NCI-H1694 treated with DMSO at 0.1 percent for 48 hours (cell line): ENCODE data around the gene CARMIL3.
"Not testable (repeated sequence)": the region's sequence is repeated elsewhere in the genome, so short reads cannot be mapped to it uniquely, and the experiment has no call there.

Source experiments
- DNase-seq: peaks from one replicate; lab custom pipeline; 2025; lab: John Stamatoyannopoulos, UW

Gene CARMIL3

GRCh38 chr14:24051789-24052655 is at the start of gene CARMIL3:
CARMIL3 (plus strand) TSS chr14:24052009; CDS start chr14:24052154, 145 bp downstream.
- peak; percentile 41 for DNase-seq

- DNase-seq: not testable (repeated sequence)
Observed at GRCh38 chr14:24006471-24006816, 45.4 kb upstream of the CARMIL3 start.

GRCh38 chr14:24006817-24007652 is 44.8 kb upstream of the CARMIL3 start:
- DNase-seq: not testable (repeated sequence)

DNA sequence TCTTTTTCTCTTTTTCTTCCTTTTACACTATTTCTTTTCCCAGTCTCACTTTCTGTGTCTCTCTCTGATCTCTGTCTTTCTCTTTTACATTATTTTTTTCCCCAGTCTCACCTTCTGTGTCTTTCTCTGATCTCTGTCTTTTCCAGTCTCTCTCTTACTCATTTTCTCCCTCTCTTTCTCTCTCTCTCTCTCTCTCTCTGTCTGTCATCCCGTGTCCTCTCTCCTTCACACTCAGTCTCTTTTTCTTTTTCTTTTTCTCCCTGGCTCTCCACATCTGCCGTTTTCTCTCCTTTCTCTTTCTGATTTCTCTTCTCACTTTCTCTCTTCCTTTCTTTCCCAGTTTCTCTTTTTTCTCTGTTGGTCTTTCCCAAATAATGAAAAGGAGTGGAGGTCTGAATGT is 40.8 kb upstream of the CARMIL3 start:
- DNase-seq: no peak

- DNase-seq: not testable (repeated sequence)
Observed at GRCh38 chr14:24012726-24013273, 39.0 kb upstream of the CARMIL3 start.

DNA sequence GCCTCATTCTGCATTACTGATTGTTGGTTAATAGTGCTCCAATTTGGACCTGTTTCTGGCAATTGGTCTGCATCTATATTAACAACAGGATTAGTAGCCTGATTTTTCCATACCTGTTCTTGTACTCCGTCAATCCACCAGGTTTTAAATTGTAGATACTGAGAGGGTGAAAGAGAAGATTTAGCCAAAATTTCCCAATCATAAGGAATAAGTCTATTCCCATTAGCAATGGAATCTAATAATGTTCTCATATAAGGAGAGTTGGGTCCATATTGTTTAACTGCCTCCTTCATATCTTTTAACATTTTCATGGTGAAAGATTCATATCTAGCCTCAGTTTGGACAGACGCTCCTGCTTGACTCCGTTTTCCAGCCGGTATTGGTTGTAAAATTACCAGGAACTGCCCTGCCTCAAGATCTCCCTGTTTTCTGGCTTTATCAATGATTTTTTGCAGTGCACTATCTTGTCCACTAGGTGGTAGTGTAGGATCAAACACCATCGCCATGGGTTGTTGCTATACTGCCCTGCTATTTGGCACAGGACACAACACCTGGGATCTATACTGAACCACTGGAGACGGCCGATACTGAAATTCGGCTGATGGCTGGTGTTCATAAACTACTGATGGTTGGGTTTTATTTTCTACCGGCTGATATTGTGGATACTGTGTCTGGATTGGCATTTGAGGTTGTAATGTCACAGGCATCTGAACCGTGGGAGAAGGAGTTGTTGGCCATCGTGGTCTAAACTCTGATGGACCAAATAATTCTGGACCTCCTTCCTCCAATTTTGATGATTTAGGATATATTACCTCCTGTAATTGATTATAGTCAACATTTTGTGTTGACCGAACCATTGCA is 37.9 kb upstream of the CARMIL3 start:
- peak; percentile 73 for DNase-seq

GRCh38 chr14:24015745-24016144 is 36.1 kb upstream of the CARMIL3 start:
- DNase-seq: not testable (repeated sequence)

- DNase-seq: not testable (repeated sequence)
Observed at GRCh38 chr14:24018978-24019377, 32.8 kb upstream of the CARMIL3 start.

DNA sequence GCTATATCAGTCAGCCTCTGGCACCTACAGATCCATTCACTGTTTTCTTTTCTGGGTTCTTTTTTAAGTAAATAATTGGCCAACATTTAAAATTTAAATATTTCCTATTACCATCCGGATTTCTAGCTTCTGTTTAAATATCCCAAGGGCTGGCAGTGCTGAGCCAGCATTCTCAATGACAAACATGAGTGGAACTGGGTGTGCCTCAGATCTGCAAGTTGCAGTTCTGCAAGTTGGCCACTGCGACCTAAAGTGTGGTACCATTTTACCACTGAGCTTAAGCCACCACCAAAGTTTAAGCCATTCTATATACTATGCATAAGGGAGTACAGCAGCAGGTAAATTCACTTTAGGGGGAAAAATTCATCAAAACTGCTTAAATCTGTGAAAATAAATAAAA is 31.9 kb upstream of the CARMIL3 start:
- DNase-seq: not testable (repeated sequence)

DNA sequence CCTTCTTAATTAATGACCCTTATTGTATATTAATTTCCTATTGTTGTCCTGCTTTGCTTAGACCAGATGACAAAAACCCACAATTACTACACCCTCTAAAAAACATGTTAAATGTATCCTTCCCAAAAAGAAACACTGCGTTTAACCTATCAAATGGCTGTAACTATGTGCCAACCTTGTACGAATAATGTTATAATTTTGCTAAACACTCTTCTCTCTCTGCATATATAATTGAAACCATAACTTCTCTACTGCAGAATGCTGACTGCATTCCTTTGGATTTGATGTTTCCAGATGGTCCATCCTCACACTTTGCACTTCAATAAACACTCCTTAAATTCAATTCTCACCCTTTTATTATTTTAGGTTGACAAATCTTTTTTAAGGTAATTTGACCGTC is 31.3 kb upstream of the CARMIL3 start:
- DNase-seq: not testable (repeated sequence)

- DNase-seq: not testable (repeated sequence)
Observed at GRCh38 chr14:24024939-24025418, 26.8 kb upstream of the CARMIL3 start.

DNA sequence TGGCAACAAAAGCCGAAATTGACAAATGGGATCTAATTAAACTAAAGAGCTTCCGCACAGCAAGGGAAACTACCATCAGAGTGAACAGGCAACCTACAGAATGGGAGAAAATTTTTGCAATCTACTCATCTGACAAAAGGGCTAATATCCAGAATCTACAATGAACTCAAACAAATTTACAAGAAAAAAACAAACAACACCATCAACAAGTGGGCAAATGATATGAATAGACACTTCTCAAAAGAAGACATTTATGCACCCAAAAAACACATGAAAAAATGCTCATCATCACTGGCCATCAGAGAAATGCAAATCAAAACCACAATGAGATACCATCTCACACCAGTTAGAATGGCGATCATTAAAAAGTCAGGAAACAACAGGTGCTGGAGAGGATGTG is 22.1 kb upstream of the CARMIL3 start:
- not testable (repeated sequence) for DNase-seq

- DNase-seq: not testable (repeated sequence)
Observed at GRCh38 chr14:24031331-24031730, 20.5 kb upstream of the CARMIL3 start.

GRCh38 chr14:24032727-24033418 is 18.9 kb upstream of the CARMIL3 start:
- DNase-seq: no peak

GRCh38 chr14:24035769-24036168 is 16.0 kb upstream of the CARMIL3 start:
- DNase-seq: not testable (repeated sequence)

DNA sequence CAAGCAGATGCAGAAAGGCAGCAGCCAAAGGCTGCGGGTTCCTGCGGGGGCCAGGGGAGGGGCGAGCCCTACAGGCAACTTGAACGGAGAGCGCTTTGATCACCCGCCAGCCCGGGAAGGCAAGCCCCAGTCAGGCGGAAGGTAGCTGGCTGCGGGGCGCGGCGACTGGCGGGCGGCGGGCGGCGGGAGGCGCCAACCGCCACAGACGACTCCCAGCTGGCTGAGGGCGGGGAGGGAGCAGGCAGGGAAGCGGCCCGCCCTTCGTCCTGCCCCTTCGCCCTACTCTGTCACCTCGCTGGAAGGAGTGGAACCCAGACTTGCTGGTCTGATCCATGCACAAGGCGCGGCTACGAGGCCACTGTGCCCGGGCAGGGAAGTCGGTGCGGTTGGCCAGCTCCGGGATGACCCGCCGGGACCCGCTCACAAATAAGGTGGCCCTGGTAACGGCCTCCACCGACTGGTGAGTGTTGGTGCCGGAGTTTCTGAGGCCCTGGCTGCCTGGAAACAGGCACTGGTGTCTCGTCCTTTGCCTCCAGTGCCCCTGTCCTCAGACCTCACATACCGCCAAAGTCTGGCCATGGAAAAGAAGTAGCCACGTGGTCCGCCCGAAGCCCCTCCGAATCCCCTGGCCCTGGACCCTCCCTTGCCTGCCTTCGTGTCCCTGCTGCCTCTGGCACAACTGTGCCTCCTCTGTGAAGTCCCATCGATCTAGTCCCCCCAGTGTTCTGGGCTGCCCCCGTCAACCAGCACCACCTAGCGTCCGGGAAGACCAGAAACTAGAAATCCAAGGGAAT is 15.4 kb upstream of the CARMIL3 start:
- DNase-seq: peak; percentile 84

- DNase-seq: not testable (repeated sequence)
Observed at GRCh38 chr14:24036963-24037657, 14.7 kb upstream of the CARMIL3 start.

DNA sequence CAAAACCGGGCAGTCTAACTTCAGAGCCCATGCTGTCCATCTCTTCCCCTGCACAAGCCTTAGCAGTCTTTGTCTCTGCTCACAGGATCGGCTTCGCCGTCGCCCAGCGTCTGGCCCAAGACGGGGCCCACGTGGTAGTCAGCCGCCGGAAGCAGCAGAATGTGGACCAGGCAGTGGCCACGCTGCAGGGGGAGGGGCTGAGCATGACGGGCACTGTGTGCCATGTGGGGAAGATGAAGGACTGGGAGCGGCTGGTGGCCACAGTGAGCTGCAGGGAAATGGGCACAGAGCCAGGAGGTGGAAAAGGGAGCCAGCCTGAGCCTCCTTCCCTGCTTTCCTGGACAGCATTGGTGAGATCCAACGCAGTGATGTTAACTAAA is 14.2 kb upstream of the CARMIL3 start:
- DNase-seq: no peak

DNA sequence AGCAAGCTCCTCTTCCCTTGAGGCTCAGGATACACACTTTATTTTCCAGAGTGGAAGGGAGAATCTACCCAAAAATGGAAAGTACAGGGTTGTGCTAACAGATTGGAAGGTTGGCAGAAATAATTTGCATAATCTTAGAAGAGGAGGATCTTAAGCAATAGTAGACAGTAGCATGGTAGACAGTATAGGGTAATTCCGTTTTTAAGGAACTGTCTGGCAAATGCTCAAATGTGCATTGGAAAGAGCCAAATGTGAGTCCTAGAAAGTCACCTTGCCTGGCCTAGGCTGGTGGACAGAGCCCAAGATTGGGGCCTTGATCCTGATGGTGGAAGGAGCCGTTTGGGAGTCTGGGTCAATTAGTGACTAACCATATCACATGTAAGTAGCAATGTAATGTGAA is 13.1 kb upstream of the CARMIL3 start:
- DNase-seq: no peak
